ENCODE measurements around the gene TMED7. TPM values are rescaled to one million over a fixed set of nuclear protein-coding genes. Genes with fewer than 3 reads are reported as not detected.

TMED7 gene
- total RNA-seq, 1 donor from 2014 or later = 109 TPM

DNA sequence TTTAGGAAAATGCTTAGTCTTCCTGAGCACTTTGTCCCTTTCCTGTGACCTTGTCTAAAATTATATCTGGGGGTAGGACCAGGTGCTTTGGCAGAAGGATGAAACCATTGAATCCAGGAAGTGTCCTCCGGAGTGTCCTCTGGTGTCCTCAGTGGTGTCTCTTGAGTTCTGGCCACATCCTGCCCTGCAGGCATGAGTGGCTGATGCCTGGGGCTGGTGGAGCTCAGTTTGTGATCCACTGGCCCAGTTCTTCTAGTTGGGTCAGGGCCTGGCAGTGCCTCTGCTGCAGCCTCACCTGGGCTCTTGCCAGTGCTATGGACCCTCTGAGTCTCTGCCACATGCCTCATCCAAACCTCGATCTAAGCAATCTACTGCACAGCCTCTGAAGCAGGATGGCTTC is 14.4 kb upstream of the TMED7 start:
- H3K4me1 Mint-ChIP-seq (ENCODE audit: unreplicated experiment) = peaks cover 7% of the 10 kb centered on the region
- no peaks in the 10 kb centered on the region for H3K36me3 Mint-ChIP-seq (ENCODE audit: unreplicated experiment)
- H3K27ac Mint-ChIP-seq (ENCODE audit: unreplicated experiment) = no peak overlapping the region
- TF ChIP-seq, protein P1, sequence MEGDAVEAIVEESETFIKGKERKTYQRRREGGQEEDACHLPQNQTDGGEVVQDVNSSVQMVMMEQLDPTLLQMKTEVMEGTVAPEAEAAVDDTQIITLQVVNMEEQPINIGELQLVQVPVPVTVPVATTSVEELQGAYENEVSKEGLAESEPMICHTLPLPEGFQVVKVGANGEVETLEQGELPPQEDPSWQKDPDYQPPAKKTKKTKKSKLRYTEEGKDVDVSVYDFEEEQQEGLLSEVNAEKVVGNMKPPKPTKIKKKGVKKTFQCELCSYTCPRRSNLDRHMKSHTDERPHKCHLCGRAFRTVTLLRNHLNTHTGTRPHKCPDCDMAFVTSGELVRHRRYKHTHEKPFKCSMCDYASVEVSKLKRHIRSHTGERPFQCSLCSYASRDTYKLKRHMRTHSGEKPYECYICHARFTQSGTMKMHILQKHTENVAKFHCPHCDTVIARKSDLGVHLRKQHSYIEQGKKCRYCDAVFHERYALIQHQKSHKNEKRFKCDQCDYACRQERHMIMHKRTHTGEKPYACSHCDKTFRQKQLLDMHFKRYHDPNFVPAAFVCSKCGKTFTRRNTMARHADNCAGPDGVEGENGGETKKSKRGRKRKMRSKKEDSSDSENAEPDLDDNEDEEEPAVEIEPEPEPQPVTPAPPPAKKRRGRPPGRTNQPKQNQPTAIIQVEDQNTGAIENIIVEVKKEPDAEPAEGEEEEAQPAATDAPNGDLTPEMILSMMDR (IDR thresholded peaks at IDR 0.05) = no peak
- H3K27me3 Mint-ChIP-seq (ENCODE audit: unreplicated experiment) = peaks cover 31% of the 10 kb centered on the region
- DNase-seq (ENCODE audit: extremely low spot score, unreplicated experiment) = no peak
- no peak overlapping the region for H3K4me3 Mint-ChIP-seq (ENCODE audit: unreplicated experiment)
- no peaks in the 10 kb centered on the region for H3K9me3 Mint-ChIP-seq (ENCODE audit: unreplicated experiment)

DNA sequence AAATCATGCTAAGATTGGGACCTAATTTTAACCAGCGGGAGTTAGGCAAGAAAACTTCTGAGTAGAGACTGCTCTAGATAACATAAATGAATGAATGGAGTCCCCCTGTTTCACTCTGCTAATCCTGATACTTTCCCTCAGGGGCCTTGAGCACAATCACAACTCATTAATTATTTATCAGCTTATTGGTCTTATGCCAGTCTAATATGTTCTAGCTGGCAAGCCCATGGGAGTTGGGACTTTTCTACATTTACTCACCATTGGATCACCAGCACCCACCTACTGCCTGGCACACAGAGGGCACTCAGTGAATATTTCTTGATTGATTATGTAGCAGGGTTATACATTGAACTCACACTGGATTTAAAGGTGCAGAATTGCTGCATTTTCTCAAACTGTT is 13.5 kb upstream of the TMED7 start:
- no peaks in the 10 kb centered on the region for H3K36me3 Mint-ChIP-seq (ENCODE audit: unreplicated experiment)
- DNase-seq (ENCODE audit: extremely low spot score, unreplicated experiment) = no peak
- TF ChIP-seq, protein P1 (IDR thresholded peaks at IDR 0.05) = no peak
- no peak overlapping the region for H3K27ac Mint-ChIP-seq (ENCODE audit: unreplicated experiment)
- peaks cover 10% of the 10 kb centered on the region for H3K4me1 Mint-ChIP-seq (ENCODE audit: unreplicated experiment)
- peaks cover 24% of the 10 kb centered on the region for H3K27me3 Mint-ChIP-seq (ENCODE audit: unreplicated experiment)
- no peaks in the 10 kb centered on the region for H3K9me3 Mint-ChIP-seq (ENCODE audit: unreplicated experiment)
- no peak overlapping the region for H3K4me3 Mint-ChIP-seq (ENCODE audit: unreplicated experiment)

DNA sequence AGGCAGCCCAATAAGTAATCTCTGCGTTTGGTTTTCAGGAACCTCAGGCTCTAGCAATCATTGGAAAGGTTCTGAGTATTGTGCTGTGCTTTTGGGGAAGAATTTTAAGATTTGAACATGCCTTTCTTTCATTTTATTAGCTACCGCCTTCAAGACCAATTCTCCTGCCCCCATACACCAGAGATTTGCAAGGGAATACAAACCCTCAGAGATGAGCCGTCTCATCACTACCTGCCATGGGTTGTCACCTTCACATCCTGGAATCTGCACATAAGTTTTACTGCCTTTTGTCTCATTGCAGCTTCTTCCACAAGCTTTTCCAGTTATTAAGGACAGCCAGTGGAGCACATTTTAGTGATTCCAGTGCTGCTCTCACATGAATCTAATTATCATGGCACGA is 11.7 kb upstream of the TMED7 start:
- H3K9me3 Mint-ChIP-seq (ENCODE audit: unreplicated experiment) = no peaks in the 10 kb centered on the region
- H3K4me3 Mint-ChIP-seq (ENCODE audit: unreplicated experiment) = no peak overlapping the region

DNA sequence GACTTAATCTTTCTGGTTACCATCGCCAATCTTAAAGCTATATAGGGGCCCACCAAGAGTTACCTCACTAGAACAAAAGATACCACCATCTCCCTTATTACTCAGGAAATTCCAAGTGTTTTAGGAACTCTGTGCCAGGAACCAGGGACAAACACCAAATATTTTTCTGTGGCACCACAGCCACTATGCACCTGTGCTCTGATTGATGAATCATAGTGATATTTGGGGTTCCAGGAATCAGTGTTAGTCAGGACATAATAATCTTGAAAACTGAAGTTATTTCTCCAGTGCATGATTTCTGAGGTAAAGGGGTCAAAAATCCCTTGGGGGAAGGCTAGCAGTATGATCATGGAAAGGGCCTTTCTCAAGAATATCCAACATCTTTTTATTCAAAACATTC is 10.2 kb upstream of the TMED7 start:
- TF ChIP-seq, protein P1 (IDR thresholded peaks at IDR 0.05) = no peak
- no peak overlapping the region for H3K4me3 Mint-ChIP-seq (ENCODE audit: unreplicated experiment)
- peaks cover 5% of the 10 kb centered on the region for H3K4me1 Mint-ChIP-seq (ENCODE audit: unreplicated experiment)
- no peak overlapping the region for H3K27ac Mint-ChIP-seq (ENCODE audit: unreplicated experiment)
- DNase-seq (ENCODE audit: extremely low spot score, unreplicated experiment) = no peak
- H3K36me3 Mint-ChIP-seq (ENCODE audit: unreplicated experiment) = no peaks in the 10 kb centered on the region
- peaks cover 21% of the 10 kb centered on the region for H3K27me3 Mint-ChIP-seq (ENCODE audit: unreplicated experiment)
- H3K9me3 Mint-ChIP-seq (ENCODE audit: unreplicated experiment) = no peaks in the 10 kb centered on the region

More for the DNA sequence above, 11.7 kb upstream of the TMED7 start:
- Mint-ChIP-seq H3K36me3 (ENCODE audit: unreplicated experiment) (no peaks in the 10 kb centered on the region), H3K4me1 (ENCODE audit: unreplicated experiment) (peaks cover 12% of the 10 kb centered on the region), H3K27ac (ENCODE audit: unreplicated experiment) (no peak overlapping the region), H3K27me3 (ENCODE audit: unreplicated experiment) (peaks cover 21% of the 10 kb centered on the region)
- TF ChIP-seq, protein P1 (IDR thresholded peaks at IDR 0.05) = no peak
- no peak for DNase-seq (ENCODE audit: extremely low spot score, unreplicated experiment)

DNA sequence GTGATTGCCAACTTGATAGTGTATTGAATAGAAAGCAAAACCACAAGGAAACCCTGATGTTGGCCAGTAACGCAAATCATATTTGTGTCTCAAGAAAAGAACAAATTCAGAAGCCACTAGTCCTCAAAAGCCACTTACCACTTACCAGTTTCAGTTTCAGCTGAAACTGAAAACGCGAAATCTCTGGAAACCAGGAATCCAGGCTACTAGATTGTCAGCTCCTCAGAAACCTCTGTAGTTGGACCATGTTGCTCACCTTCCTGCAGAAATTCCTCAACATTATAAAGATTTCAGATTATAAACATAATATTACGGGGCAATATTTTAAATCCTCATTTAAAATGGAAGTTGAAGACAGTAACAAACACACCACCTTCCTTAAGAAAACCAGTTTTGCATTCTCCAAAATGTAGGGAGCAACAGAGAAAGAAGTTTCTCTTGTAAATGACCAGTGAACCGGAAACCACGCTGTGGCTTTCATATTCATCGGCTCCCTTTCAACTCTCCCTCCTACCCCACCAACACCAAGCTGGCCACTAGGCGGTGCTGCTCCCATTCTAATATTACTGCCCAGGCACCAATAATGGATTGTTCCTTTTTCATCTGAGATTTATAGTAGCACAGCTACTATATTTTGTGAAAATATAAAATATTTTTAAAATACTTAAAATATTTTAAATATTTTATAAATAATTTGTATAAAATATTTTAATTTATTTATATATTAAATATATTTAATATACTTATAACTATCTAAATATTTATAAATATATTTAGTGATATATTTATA is 8.7 kb upstream of the TMED7 start:
- peaks cover 5% of the 10 kb centered on the region for H3K4me1 Mint-ChIP-seq (ENCODE audit: unreplicated experiment)
- TF ChIP-seq, protein P1 (IDR thresholded peaks at IDR 0.05) = peak; percentile 93
- peak overlapping the region; percentile 52 for H3K27ac Mint-ChIP-seq (ENCODE audit: unreplicated experiment)
- peak; percentile 94 for DNase-seq (ENCODE audit: extremely low spot score, unreplicated experiment)
- H3K36me3 Mint-ChIP-seq (ENCODE audit: unreplicated experiment) = no peaks in the 10 kb centered on the region
- H3K27me3 Mint-ChIP-seq (ENCODE audit: unreplicated experiment) = peaks cover 21% of the 10 kb centered on the region
- H3K4me3 Mint-ChIP-seq (ENCODE audit: unreplicated experiment) = peak overlapping the region; percentile 64
- H3K9me3 Mint-ChIP-seq (ENCODE audit: unreplicated experiment) = no peaks in the 10 kb centered on the region

Data from osteocyte (in vitro differentiated cells).